NCI-H146 treated with DMSO at 0.1 percent for 48 hours (cell line): Measurements from ENCODE around the gene ZSCAN18.
A peak's percentile ranks its signal among the peaks of the same experiment; 100 is the strongest.
"Not testable (repeated sequence)": the region's sequence is repeated elsewhere in the genome, so short reads cannot be mapped to it uniquely, and the experiment has no call there.

Source experiments
- DNase-seq: peaks from one replicate; lab custom pipeline; 2025; ENCODE audit not compliant: unreplicated experiment; lab: John Stamatoyannopoulos, UW

ZSCAN18 gene

GRCh38 chr19:58097781-58098681 is at the start of gene ZSCAN18:
TSS of gene ZSCAN18 (minus strand) at chr19:58098231. CDS start at chr19:58090267, 7,964 bp downstream.
- DNase-seq, result peak; percentile 81

DNA sequence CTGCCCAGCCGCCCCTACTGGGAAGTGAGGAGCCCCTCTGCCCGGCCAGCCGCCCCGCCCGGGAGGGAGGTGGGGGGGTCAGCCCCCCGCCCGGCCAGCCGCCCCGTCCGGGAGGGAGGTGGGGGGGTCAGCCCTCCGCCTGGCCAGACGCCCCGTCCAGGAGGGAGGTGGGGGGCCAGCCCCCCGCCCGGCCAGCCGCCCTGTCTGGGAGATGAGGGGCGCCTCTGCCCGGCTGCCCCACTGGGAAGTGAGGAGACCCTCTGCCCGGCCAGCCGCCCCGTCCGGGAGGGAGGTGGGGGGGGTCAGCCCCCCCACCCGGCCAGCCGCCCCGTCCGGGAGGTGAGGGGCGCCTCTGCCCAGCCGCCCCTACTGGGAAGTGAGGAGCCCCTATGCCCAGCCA is 49.4 kb upstream of the ZSCAN18 start:
- DNase-seq, result not testable (repeated sequence)

GRCh38 chr19:58145849-58146248 is 47.8 kb upstream of the ZSCAN18 start:
- DNase-seq, result no peak

DNA sequence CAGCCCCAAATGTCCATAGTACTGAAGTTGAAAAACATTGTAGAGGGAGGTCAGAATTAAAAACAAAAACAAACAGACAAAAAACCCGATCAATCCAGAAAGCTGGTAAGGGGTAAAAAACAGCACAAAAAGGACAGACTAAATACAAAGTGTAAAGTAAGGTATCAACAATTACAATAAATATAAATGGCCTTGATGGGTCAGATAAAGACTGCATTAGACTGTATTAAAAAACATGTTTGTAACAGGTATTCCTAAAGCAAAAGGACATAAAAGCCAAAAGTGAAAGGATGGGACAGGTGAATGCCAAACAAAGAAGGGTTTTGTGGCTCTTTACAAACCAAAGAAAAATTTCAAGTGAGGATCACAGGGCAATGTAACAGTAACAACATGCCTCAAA is 36.2 kb upstream of the ZSCAN18 start:
- DNase-seq, result no peak

DNA sequence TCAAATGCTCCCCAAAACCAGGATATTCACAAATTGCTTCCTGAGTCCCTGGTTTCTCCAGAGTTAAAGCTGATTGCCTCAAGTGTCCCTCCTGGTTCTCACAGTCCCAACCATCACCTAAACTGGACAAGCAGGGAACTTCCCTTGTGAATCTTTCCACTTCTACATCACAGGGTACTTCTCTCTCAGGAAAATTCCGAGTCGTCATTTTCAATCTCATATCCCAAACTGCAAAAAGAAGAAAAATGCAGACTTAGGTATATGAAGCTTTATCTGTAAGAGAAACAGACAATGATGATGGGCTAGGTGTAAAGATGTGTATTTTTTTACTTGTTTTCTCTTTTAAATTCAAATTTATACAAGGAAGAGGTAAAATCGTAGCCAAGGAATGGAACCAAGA is 31.3 kb upstream of the ZSCAN18 start:
- DNase-seq, result no peak

GRCh38 chr19:58128041-58128685 is 30.1 kb upstream of the ZSCAN18 start:
- DNase-seq, result no peak

DNA sequence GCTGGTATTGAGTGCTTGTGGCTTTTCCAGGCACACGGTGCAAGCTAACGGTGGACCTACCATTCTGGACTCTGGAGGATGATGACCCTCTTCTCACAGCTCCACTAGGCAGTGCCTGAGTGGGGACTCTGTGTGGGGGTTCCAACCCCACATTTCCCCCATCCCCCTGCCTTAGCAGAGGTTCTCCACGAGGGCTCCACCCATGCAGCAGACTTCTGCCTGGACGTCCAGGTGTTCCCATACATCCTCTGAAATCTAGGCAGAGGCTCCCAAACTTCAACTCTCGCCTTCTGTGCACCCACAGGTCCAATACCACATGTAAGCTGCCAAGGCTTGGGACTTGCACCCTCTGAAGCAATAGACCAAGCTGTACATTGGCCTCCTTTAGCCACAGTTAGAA is 25.3 kb upstream of the ZSCAN18 start:
- DNase-seq, result no peak

DNA sequence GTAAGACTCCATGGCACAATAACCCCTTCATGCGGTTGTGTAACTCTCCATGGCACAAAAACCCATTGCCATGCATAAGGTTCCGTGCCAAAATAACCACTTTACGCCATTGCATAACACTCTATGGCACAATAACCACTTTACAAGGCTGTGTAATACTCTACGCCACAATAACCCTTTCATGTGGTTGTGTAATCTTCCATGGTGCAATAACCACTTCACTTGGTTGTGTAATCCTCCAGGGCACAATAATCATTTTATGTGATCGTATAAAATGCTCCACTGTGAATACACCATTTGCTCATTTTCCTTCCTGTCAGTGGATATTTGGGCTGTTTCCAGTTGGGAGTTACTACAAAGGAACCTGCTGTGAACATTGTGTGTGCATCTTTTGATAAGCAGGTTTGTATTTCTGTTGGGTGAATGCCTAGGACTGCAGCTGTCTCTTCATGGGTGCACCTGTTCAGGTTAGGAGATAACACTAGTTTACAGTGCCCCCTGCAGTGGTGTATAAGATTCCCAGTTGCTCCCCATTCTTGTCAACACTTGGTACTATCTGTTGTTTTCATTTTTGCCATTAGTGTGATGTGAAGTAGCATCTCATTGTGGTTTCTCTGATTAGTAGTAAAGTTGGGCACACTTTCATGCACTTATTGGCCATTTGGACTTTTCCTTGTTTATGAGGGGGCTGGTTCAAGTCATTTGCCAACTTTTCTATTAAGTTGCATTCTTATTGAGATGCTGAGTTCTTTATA is 21.1 kb upstream of the ZSCAN18 start:
- DNase-seq, result no peak

DNA sequence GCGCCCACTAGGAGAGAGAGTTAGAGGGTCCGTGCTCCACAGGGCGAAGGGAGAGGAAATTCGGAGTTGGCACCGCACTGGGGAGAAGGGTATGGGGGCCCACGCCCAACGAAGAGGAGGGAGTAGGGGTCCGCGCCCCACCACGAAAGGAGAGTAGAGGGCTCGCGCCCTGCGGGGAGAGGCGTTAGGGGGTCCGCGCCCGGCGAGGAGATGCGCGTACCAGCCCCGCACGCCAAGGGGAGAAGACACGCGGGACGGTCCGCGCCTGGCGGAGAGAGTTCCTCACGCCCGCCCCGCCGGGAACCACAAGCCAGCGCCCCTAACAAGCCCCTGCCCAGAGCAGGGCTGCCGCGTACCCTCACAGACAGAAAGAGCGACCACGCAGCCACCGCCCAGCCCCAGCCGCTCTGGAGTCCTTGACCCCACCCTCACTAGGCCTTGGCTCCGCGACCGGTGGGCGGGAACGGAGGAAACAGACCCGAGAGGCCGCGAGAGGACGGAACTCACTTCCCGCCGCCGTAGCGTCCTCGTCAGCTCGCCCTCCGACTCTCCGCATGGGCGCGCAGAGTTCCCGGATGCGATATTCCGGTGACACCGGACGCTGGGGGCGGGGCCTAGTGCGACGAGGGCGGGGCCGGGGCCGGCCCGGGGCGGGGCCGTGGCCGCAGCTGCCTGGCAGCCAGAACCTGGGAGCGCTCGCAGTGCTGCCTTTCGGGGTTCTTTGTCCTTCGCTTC is 20.0 kb upstream of the ZSCAN18 start:
- DNase-seq, result no peak

GRCh38 chr19:58108546-58108817 is 10.5 kb upstream of the ZSCAN18 start:
- DNase-seq, result no peak

DNA sequence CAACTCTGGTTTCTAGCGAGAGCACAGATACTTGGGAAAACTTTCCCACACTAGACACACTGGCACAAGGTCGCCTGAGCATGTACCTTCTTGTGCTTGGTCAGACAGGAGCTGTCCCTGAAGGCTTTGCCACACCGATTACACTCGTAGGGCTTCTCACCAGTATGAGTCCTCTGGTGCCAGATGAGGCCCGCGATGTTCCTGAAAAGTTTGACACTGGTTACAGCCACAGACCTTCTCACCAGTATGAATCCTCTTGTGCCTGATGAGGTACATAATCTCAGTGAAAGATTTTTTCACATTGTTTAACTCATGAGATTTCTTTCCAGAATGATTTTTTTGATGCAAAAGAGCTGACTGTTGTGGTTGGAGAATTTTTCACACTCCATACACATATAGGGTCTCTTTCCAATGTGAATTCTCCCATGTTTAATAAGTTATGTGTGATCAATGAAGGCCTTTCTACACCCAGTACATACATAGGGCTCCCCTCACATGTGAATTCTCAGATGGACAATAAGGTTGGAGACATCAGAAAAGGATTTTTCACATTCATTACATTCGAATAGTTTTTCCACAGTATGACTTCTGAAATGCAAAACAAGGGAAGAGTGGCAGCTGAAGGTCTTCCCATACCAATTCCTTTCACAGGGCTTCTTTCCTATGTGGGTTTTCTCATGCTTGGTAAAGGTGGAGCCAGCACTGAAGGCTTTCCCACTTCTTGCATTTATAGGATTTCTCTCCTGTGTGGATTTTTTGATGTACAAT is 9.9 kb upstream of the ZSCAN18 start:
- DNase-seq, result no peak

GRCh38 chr19:58098682-58098998 is 609 bp upstream of the ZSCAN18 start:
- DNase-seq, result no peak

- DNase-seq, result no peak
Measured at GRCh38 chr19:58097349-58097748, 682 bp downstream of the ZSCAN18 start.

DNA sequence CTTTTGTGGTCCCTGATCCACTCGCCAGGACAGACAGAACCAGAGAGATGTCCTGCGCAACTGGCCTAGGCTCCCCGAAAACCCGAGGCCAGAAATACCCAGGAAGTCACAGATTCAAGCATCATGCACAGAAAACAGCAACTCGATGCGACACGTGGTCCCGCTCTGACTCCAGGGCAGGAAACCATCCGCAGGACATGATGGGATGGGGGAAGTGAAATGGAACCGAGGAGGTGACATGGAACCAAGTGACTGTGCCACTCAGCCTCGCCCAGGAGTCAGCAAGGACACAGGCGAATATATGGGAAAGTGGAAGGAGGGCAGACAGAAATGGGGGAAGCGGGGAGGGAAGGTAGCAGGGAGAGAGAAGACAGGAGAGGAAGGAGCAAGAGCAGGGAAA is 1.1 kb downstream of the ZSCAN18 start:
- DNase-seq, result no peak

DNA sequence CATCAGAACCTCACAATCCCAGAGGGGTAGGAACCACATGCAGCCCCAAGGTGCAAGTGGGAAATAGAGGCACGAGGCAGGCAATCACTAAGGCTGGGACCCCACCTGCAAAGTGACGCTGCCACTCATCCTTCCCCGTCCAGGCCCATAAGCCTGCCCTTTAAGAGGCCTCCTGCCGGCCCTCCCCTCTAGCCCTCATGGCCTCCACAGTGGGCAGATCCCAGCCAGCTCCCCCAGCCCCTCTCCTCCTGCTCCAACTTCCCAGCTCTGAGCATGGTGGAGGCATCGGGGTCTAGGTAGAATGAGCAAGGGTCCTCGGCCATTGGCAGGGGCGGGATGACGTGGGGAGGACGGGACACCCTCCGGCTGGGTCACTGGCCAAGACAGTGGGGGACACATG is 2.7 kb downstream of the ZSCAN18 start:
- DNase-seq, result no peak

DNA sequence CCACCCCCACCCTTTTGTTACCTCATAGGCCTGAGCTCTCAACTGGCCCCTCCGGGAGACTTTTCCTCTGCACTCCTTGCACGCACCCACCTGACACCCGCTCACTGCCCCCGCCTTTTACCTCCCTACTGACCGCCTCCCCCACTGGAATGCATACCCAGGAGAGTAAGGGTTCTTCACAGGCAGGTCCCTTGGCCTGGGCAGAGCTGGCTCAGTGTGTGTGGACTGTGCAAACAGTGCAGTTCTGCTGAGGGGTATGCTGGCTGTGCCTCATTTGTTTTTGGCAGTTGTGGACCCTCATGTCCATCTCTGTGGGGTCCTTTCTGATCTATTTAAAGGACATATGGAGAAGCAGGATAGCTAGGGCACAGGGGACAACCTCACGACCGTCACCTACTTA is 5.0 kb downstream of the ZSCAN18 start:
- DNase-seq, result no peak

DNA sequence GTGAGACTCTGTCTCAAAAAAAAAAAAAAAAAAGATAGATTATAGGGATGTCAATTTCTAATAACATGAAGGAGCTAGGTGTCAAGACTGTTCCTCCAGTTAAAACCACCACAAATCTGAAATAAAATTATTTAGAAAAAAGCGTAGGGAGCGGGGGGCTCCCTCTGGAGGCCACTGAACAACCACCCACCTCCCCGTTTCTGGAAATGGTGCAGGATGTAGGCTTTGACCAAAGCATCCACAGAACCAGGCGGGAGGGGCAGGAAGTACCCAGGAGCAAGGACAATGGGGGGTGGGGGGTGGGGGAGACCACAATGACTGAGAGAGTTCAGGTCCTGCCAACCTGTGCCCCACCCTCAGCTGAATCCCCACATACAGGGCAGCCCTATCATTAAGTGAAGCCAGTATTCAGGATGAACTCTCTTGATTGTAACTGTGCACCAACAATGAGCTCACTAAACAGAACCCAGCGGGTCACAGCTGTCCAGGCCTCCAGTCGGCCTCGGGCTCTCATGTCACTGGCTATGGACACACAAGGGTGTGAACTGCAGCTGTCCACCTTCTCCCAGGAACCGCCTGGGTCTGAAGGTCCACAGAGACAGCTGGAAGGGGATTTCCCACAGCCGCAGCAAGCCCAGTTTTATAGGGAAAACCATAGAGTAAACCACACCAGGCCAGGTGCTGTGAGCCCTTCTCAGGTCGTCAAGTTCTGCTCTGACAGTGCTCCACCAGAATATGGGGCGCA is 6.6 kb downstream of the ZSCAN18 start:
- DNase-seq, result no peak

DNA sequence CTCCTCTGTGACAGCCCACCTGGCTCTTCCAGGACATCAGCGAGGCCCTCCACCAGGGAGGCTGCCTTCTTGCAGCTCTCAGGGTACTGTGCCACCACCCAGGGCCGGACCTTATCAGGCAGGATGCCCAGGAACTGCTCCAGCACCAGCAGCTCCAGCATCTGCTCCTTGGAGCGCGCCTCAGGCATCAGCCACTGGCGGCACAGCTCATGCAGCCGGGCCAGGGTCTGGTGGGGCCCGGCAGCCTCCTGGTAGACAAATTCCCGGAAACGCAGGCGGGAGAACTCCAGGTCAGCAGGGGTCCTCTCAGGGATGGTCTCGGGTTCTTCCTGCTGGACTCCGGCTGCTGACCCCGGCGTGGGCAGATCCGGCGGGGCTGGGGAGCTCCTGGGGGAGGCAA is 8.2 kb downstream of the ZSCAN18 start:
- no peak for DNase-seq

- no peak for DNase-seq
Measured at GRCh38 chr19:58088521-58089052, 9.4 kb downstream of the ZSCAN18 start.
